ENCODE measurements around the gene DUT. TPM values are rescaled to one million over a fixed set of nuclear protein-coding genes. Genes with fewer than 3 reads are reported as not detected.

Gene DUT
- 19.3 and 41.1 TPM in 2 replicates for total RNA-seq

DNA sequence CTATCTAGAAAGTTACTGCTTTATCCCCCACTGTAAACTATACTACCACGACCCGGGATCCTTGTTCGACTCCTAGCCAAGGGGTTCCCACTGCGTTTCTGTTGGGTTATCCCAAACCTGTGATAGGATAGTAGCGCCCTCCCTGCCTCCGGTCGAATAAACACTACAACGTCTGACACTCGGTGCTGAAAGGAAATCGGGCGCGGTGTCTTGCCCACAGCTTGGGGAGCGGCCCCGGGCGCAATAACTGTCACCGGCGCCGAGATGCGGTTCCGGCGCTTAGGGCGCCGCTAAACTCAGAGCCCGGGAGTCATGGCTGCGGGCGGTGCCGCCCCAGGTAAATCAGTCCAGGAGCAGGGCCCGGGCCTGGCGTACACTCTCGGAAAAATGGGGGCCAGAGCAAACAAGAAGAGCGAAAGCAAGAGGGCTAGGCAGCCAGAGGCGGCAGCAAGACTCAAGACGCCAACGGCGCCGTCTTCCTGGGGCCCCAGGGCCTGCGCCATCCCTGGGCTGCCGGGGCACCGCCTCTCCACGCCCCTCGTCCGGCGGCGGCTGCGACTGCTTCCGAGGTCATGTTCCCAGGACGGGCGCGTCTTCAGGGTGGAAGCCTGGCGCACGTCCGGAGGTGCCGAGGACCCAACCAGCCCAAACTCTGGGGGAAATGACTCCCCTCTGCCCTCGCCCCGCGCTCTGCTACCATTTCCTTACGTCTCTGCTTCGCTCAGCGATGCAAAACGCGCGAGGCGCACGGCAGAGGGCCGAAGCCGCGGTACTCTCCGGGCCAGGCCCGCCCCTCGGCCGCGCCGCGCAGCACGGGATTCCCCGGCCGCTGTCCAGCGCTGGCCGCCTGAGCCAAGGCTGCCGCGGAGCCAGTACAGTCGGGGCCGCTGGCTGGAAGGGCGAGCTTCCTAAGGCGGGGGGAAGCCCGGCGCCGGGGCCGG is at the start of gene DUT:
Gene DUT (plus strand): TSS at position 575 of the 941 bp plus-strand sequence. CDS start 87 bp downstream, at position 662.

Small RNA genes within 50 kb of the gene (small RNA-seq; reads per million reads assigned to genes)
- gene RF00019 (ENCODE audit: low replicate concordance) = not detected

Other genes starting within 250 kb of the DUT start
- gene SLC24A5, start 210.4 kb upstream of the DUT start, total RNA-seq = not detected in 2 replicates
- gene MYEF2, start 153.1 kb upstream of the DUT start, total RNA-seq = 4.2 and 7.2 TPM in 2 replicates
- not detected in 2 replicates for gene CTXN2, start 139.8 kb upstream of the DUT start, total RNA-seq
- not detected in 2 replicates for gene SLC12A1, start 125.1 kb upstream of the DUT start, total RNA-seq

All from placental pericyte (primary cell).